Hematopoietic multipotent progenitor cell treated with erythropoietin and hydrocortisone succinate and interleukin-3 and kit ligand, for 4 days (in vitro differentiated cells): ENCODE results near the gene SEC14L5.
"Not testable (repeated sequence)": the region's sequence is repeated elsewhere in the genome, so short reads cannot be mapped to it uniquely, and the experiment has no call there.

ENCODE experiments used
- DNase-seq: peaks from one replicate; pipeline ENCODE4 v3.0.0-alpha.2; 2015

Gene SEC14L5

DNA sequence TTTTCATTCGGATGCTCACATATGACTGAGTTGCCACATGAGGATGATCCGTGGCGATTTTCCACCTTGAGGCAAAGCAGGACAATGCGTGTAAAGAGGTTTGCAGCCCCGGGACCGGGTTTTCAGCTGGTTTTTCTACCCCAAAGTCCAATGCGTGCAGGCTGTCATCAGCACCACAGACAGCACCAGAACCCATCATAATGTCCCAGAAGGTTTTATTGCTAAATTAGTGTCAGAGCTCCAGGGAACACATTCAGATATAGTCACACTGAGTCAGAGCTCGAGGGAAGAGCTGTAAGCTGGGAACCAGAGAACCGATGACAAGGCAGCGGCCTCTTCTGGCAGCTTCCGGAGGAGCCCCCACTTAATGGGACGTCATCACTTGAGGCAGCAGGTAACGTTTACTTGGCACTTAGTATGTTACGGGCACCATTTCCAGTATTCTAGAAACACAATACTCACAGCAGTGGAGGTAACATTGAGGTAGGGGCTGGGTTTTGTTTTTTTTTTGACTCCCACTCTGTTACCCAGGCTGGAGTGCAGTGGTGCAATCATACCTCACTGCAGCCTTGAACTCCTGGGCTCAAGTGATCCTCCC lies 84.5 kb downstream of the SEC14L5 start:
- DNase-seq, result no peak

DNA sequence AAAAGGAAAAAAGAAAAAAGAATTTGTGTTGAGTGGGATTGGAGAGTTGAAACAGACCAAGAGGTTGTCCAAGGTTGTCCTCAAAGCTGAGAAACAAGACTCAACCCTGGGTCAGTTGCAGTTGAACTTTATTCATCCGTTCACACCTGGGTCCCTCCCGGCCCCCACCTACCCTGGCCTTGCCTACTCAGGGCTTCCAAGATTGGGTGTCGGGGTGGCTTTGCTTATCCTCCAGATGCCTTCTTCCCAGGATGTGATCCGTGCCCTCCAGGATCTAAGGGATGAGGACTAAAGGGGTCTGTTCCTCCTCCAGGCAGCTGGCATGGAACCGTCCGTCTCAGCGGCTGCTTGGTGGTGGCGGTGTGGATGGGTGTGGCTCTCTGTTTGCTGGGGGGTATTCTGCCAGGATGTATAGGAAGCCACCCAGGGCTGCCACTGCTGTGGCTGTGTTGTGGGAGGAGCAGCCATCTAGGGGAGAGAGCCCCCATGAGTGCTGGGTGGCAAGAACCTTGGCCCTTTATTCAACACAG lies 85.9 kb downstream of the SEC14L5 start:
- DNase-seq, result no peak

DNA sequence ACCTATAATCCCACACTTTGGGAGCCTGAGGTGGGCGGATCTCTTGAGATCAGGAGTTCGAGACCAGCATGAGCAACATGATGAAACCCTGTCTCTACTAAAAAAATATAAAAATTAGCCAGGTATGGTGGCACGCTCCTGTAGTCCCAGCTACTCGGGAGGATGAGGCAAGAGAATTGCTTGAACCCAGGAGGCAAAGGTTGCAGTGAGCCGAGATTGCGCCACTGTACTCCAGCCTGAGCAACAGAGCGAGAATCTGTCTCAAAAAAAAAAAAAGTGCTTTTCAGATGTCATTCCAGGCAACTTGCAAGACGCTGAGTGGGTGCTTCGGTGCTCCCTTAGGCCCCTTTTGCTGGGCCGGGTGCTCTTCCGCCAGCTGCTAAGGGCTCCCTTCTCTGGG lies 86.5 kb downstream of the SEC14L5 start:
- DNase-seq, result not testable (repeated sequence)

DNA sequence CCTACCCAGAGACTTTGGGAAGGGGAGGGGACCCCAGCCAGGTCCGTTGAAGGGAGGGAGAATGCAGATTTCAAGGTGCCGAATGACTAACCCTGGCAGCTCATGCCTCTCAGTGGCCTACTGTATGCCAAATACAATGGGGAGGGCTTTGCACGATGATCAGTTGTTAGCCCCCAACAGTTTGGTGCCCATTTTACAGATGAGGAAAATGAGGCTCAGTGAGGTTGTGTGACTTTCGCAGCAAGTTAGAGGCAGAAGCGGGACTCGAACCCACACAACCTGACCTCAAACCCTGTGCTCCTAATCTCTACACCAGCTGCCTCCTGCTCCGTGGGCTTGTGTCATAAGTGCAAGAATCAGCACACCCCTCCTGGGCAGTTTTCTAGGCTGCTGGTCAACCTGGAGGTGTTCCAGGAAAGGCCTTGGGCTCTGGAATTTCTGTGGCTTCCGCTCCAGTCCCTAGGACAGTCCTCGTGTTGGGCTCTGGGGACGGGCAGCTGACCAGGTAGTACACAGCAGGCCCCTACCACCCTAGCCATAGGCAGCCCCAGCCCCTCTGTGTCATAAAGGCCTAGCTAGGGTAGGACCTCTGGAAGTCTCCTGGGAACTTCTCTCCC lies 87.5 kb downstream of the SEC14L5 start:
- no peak for DNase-seq

DNA sequence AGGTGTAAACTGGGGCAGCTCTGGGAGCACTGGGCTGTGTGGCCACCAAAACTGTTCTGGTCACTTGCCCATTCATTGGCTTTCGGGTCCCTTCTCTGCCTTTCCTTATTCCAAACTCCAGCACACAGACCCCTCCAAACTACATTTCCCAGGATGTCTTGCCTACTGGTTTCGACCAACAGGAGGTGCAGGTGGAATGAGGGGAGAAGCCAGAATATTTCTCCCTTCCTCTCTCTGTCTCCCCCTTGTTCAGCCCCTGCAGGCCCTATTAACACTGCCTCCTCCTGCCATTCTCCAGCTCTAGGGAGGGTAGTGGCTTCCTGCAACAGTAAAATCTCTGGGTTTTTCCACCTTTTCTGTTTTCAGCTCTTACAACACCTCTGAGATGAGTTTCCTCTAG lies 88.8 kb downstream of the SEC14L5 start:
- DNase-seq, result no peak

DNA sequence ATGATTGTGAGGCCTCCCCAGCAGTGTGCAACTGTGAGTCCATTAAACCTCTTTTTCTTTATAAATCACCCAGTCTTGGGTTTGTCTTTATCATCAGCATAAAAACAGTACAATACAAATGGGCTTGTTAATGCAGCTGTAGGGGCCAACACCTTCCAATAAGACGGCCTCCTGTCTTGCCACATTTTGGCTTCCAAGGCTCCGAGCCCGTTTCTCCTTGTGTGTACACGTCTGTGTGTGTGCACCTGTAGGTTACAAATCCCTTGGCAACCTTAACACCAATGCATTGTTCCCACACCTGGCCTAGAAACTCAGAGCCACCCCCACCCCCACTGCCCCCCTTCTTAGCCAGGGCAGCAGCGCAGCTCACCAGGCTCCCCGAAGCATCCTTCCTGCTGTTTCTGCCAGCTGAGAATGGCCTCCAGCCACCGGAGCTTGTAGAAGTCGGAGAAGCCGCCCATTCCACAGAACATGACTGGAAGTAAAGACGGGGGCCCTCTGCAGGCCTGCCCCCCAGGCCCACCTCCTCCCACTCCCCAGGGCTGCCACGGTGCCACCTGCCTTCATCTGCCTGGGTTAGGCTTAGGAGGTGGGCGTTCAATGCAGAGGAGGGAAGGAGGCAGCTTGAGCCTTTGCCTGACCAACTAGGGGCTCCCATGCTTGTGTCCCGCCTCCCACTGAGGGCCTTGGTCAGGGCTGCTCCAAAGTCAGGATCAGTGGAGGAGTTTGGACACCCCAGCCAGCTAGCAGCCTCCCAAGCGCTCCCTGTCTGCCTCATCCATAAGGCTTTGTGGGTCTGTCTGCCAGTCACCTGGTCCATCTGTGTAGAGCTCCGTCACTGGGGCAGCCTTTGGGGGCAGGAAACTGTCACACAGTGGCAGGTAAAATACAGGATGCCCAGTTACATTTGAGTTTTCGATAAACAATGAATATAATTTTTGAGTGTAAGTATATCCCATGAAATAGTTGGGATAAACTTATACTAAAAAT lies 97.0 kb downstream of the SEC14L5 start:
- DNase-seq, result no peak

DNA sequence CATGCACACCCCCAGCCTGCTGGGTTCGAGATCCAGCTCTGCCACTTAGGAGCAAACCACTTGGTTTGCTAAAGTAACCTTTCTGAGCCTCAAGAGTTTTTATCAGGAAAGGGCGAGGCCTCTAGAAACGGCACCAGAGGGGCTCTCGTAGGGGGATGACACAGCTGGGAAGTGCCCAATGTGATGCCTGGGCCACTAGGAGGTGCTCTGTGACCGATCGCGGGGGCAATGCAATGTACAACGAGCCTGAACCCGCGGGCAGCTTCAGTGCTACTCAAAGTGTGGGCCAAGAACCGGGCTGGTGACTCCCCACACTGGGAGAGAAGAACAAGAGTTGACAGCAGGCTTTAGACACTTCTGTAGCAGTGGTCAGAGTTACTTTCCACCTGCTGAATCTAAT lies 98.2 kb downstream of the SEC14L5 start:
- peak; percentile 87 for DNase-seq

DNA sequence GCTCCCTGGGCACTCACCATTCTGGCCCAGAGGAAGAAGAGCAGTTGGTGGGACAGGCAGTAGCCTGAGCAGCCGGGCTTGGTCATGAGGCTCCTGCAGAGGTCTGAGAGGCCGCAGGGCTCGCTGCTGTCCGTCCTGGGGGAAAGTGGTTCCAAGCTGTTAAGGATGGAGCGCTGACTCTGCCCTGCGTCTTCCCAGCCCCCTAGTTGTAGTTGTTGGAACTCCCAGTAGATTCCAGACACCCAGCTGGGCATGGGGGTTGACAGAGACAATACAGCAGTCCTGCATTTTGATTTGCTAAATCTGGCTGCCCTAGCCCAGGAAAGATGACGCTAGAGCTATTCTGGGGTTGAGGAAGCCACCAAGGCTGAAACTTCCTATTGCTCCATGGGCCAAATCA lies 100.3 kb downstream of the SEC14L5 start:
- DNase-seq, result no peak

DNA sequence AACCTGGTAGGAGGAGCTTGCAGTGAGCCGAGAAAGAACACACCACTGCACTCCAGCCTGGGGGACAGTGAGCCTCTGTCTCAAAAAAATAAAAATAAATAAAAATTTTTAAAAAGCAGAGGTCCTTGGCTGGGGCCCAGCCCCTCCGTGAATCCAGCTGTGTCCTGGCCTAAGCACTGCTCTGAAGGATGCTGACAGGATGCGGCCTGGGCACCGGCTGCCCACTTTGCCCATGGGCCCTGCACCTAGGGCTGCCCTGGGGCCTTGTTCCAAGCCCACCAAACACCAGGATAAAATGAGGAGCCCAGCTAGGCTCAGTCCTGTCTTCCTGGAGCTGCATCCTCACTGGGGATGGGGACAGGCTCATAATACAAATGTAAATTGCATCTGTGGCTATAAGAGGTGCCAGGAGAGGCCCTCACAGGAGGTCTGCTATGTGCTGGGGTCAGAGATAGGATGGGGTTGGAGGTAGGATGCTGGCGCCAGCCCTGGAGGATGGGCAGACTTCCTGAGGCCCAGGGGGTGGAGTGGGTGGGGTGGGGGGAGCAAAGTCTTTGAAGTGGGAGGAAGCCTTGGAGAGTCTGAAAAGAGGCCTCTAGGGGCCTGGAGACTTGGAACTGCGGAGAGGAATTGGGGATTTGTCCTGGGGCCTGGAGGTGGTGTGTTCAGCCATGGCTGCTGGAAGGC lies 101.4 kb downstream of the SEC14L5 start:
- DNase-seq, result no peak

DNA sequence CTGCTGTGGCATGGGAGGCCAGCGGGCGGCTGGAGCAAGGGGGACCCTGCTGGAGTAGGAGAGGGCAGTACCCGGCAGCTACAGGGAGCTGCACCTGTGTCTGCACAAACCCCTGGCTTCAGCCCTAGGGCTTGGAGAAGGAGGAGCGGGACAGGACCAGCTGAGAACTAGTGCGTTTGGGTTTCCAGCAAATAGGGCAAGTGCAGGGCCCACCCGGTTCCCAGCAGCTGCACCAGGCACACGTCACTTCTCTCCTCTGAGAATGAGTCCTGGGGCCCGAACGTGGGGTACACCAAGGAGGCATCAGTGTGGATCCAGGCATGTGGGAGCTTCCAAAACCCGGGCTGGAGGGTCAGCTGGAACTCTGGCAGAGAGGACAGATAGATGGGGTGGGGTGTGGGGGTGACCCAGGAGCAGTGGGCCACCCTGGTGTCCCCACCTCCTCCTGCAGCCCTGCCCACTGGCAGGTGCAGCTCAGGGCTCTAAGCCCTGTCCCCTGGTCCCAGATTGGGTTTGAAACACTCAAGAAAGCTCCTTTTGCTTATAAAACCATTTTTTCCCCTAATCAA lies 102.0 kb downstream of the SEC14L5 start:
- no peak for DNase-seq

DNA sequence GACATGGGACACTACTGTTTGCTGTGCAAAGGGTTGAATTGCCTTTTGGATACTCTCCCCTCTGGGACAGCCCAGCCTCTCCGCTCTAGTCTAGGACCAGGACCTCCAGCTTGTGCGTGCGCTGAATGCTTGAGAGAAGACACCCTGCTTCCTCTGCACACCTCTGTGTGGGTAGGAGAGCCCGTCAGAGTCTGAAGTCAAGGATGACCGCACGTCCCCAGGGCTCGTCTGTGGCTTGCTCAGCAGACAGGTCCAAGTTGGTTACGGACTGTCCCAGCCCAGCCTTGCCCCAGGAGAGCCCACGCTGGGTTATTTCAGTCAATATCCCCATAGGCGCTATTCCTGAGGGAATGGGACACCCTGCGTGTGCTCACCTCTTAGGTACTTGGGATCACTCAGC lies 103.9 kb downstream of the SEC14L5 start:
- no peak for DNase-seq

DNA sequence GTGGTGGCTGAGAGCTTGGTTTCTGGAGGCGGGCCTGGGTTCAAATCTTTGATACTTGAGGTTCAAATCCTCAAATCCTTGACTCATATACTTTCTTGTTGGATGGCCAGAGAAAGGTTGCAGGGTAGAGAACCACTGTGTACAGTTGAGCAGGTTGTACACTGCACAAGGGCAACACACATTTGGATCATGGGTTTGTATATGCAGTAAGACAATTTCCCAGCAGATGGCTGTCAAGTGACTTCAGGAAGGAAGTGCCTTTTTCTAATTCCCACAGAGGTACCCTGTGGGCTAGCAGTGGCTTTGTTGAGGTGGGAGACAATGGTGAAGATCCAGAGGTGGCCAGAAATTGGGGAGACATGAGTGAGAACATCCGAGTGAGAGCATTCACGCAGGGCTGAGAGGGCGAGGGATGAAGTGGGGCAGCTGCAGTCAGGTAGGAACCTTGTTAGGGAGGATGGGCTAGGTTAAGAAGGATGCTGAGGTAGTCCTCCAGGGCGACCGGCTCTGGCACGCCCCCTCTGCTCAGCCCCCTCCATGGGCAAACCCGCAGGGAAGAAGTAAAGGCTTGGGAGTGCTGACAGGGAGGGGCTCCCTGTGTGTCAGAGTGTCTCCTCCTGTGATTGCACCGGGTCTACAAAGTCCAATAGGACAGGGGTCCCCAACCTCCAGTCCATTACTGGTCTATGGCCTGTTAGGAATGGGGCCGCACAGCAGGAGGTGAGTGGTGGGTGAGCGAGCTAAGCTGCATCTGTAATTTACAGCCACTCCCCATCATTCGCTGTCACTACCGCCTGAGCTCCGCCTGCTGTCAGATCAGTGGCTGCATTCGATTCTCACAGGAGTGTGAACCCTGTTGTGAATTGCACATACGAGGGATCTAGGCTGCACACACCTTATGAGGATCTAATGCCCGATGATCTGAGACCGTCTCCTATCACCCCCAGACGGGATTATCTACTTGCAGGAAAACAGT lies 104.9 kb downstream of the SEC14L5 start:
- peak; percentile 14 for DNase-seq

DNA sequence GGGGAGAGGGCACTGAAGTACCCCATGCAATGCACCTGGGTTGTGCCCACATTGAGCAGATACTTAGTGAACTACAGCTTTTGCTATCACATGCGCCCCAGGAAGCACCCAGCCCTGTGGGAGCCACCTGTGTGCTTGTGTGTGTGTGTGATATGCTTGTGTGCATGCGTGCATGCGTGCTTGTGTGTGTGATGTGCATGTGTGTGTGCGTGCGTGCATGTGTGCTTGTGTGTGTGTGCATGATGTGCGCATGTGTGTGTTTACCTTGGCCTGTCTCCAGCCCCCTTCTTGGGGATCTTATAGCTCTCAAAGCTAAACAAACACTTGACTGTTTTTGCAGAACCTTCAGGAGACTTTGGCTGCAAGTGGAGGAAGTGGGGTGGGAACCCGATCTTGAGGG lies 106.8 kb downstream of the SEC14L5 start:
- no peak for DNase-seq

DNA sequence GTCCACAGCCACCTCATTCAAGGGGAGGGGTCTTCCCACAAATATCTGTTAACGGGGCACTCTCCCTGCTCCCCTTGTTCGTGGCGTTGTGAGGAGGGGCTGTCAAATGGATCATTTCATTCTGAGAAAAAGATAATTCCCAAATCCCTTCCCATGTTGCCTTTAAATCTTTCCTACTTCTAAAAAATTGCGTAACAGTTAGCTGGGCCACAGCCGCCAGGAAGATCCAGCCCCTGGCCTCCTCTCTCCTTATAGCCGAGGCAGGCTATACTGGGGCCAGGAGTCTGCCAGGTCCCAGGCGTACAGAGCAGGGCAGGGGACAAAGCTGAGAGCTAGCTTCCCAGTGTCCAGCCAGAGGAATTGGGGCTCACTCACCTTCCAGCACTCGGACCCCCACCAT lies 107.2 kb downstream of the SEC14L5 start:
- no peak for DNase-seq

DNA sequence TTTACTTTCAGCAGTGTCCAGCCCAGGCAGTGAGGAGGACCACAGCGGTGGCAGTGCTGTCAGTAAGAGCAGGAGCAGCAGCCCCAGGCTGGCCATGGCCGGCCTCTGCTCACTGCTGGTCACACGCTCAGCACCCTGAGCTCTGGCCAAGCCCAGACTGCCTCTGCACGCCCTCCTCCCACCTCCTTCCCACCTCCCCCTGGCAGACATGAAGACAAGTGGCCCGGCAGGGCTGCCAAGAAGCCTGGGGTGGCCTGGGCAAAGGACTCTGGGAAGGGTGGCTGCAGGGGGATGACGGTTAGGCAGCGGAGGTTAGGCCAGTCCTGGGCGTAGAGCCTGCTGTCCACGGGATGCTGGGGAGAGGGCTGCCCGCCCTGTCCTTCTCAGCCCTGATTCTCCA lies 107.7 kb downstream of the SEC14L5 start, which contains the start of gene C16orf89:
TSS of gene C16orf89 (minus strand) at position 144 of the 400 bp plus-strand sequence. CDS start at position 96, 48 bp downstream.
- no peak for DNase-seq

DNA sequence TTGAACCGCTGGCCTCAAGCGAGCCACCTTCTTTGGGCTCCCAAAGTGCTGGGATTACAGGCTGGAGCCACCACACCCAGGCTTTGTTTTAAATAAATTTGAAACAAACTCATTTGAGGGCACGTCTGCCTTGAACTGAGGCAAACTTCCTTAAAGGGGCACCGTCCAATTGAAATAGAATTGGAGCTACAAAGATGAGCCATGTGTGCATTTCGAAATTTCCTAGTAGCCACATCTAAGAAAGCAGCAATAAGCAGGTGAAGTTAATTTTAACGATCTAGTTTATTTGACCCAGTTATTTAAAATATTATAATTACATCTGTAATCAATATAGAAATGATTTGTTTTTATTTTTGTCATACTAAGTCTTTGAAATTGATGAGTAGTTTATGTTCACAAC lies 108.4 kb downstream of the SEC14L5 start:
- no peak for DNase-seq
